DOHH2 (cell line): ENCODE results near the gene ZFAND3.
A peak's percentile ranks its signal among the peaks of the same experiment; 100 is the strongest.

Experiments
- H3F3A ChIP-seq: fragments of 200-600 bp; sonication (generic), shearing (Covaris generic); 2 replicates; pipeline ENCODE4 v1.6.0; 2016; ENCODE audit warnings: antibody characterized with exemption, mild to moderate bottlenecking; ENCODE audit not compliant: control insufficient read depth, insufficient read depth
- H3K27ac ChIP-seq: fragments of 200-600 bp; sonication (generic); 2 replicates; pipeline ENCODE4 v1.5.1; 2014; ENCODE audit warnings: low read depth, mild to moderate bottlenecking, low read length, moderate library complexity
- H3K27me3 ChIP-seq: fragments of 200-600 bp; sonication (generic); 2 replicates; pipeline ENCODE4 v1.6.1; 2014; ENCODE audit warnings: mild to moderate bottlenecking, low read length, mixed read lengths; ENCODE audit not compliant: control insufficient read depth
- H3K36me3 ChIP-seq: fragments of 200-600 bp; sonication (generic); 2 replicates; pipeline ENCODE4 v1.6.1; 2014; ENCODE audit warnings: mild to moderate bottlenecking, low read length, moderate library complexity, mixed read lengths; ENCODE audit not compliant: control insufficient read depth
- H3K4me1 ChIP-seq: fragments of 200-600 bp; sonication (generic); 2 replicates; pipeline ENCODE4 v1.6.1; 2014; ENCODE audit warnings: mild to moderate bottlenecking, low read length, mixed read lengths; ENCODE audit not compliant: control insufficient read depth
- H3K4me2 ChIP-seq: fragments of 200-600 bp; sonication (generic); 2 replicates; pipeline ENCODE4 v1.6.0; 2014; ENCODE audit warnings: mild to moderate bottlenecking, low read length, moderate library complexity
- H3K4me3 ChIP-seq: fragments of 200-600 bp; sonication (generic); 2 replicates; pipeline ENCODE4 v1.5.1; 2014; ENCODE audit warnings: mild to moderate bottlenecking, low read length, mixed read lengths
- H3K79me2 ChIP-seq: fragments of 200-600 bp; sonication (generic); 2 replicates; pipeline ENCODE4 v1.6.1; 2014; ENCODE audit warnings: mild to moderate bottlenecking, low read length, mixed read lengths; ENCODE audit not compliant: control insufficient read depth
- H3K9me2 ChIP-seq: fragments of 200-600 bp; sonication (generic); replicated peaks from 2 replicates; pipeline ENCODE4 v1.6.1; 2014; ENCODE audit warnings: mild to moderate bottlenecking, low read length, mixed read lengths; ENCODE audit not compliant: control insufficient read depth
- H3K9me3 ChIP-seq: fragments of 200-600 bp; sonication (generic); 2 replicates; pipeline ENCODE4 v1.6.1; 2014; ENCODE audit warnings: antibody characterized with exemption, low read length, mixed read lengths; ENCODE audit not compliant: control insufficient read depth, insufficient read depth
- H4K20me1 ChIP-seq: fragments of 200-600 bp; sonication (generic); 2 replicates; pipeline ENCODE4 v1.6.0; 2014; ENCODE audit warnings: low read depth, mild to moderate bottlenecking, antibody characterized with exemption, low read length, moderate library complexity; ENCODE audit not compliant: control insufficient read depth, insufficient read depth
- EZH2phosphoT487 ChIP-seq: fragments of 200-600 bp; sonication (generic); IDR thresholded peaks from 2 replicates; pipeline ENCODE4 v1.6.1; 2017; ENCODE audit warnings: borderline replicate concordance, mild to moderate bottlenecking, antibody characterized with exemption, low read length, moderate library complexity, mixed read lengths
- TF ChIP-seq, protein P1 (sequence below): fragments of 200-600 bp; sonication (generic); IDR thresholded peaks from one replicate; pipeline ENCODE4 v1.5.1; 2014; ENCODE audit warnings: antibody characterized with exemption, mild to moderate bottlenecking, low read depth, low read length; ENCODE audit not compliant: poor library complexity, severe bottlenecking

ZFAND3 gene

DNA sequence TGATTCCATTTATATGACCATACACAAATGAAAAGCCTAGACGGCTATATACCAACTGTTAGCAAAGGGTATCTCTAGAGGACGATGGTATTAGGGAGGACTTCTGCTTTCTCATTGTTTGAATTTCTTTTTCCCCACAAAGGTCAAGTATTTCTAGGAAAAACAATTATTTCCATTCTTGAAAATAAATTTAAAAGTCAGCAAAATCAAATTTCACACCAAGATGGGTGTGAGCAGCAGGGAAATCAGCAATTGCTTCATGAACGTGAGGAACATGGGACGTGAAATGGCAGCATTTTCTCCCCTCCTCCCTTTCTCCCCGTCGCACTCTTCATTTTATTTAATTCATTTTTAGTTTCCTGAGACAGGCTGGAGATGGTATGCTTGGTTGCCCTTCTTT, 5.2 kb upstream of the ZFAND3 start:
- no peak for TF ChIP-seq EZH2phosphoT487
- TF ChIP-seq, protein P1, sequence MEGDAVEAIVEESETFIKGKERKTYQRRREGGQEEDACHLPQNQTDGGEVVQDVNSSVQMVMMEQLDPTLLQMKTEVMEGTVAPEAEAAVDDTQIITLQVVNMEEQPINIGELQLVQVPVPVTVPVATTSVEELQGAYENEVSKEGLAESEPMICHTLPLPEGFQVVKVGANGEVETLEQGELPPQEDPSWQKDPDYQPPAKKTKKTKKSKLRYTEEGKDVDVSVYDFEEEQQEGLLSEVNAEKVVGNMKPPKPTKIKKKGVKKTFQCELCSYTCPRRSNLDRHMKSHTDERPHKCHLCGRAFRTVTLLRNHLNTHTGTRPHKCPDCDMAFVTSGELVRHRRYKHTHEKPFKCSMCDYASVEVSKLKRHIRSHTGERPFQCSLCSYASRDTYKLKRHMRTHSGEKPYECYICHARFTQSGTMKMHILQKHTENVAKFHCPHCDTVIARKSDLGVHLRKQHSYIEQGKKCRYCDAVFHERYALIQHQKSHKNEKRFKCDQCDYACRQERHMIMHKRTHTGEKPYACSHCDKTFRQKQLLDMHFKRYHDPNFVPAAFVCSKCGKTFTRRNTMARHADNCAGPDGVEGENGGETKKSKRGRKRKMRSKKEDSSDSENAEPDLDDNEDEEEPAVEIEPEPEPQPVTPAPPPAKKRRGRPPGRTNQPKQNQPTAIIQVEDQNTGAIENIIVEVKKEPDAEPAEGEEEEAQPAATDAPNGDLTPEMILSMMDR = no peak
- H3K79me2 ChIP-seq = no peaks in the 10 kb centered on the region
- 0 out of 2 replicates have a peak, but pooled peaks cover 5% of the 10 kb centered on the region for H3K27me3 ChIP-seq

DNA sequence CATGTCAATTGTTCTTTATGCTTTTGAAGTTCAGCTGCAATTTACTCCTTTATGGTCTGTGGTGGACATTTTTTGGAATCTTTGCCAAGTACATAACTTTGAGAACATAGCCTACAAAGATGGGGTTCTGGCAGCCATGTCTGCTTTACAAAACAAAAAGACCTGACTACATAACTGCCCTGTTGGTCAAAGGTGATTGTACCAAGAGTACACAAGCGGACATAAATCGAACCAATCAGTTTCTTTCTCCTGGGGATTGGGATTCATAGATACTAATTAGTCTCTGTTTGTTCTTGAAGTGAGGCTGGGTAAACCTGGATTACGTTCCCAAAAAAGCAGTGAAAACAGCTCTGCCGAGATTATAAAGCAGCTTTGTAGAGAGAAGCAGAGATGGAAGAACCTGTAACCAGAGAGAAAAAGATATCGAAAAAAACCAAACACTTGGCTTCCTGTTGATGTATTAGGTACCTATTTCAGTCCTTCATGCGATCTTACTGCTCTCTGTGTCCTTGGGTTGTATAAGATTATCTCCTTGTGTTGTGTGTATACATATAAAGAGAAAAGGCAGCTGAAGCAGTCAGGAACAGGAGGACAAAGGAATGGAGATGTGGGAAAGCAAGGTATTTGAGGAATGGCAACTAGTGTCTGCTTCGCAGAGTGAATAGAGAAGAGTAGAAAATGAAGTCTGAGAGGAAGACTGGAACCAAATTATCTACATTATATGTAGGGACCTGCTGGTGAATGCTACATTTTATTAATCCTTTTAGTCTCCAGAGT, 2.7 kb upstream of the ZFAND3 start:
- Histone ChIP-seq H4K20me1 (no peaks in the 10 kb centered on the region), H3K27me3 (0 out of 2 replicates have a peak, but pooled peaks cover 5% of the 10 kb centered on the region), H3K36me3 (no peaks in the 10 kb centered on the region), H3K4me2 (no peak overlapping the region), H3K9me2 (no peaks in the 10 kb centered on the region), H3K27ac (no peak overlapping the region), H3K9me3 (no peaks in the 10 kb centered on the region), H3K79me2 (peaks cover 18% of the 10 kb centered on the region), H3K4me3 (no peak overlapping the region), H3F3A (peaks cover 9% of the 10 kb centered on the region; the same call in 1 of the 2 replicates), H3K4me1 (peaks cover 15% of the 10 kb centered on the region)
- TF ChIP-seq EZH2phosphoT487 = no peak
- TF ChIP-seq, protein P1 = no peak

More for the DNA sequence above, 5.2 kb upstream of the ZFAND3 start:
- Histone ChIP-seq H3K9me2 (no peaks in the 10 kb centered on the region), H3K27ac (no peak overlapping the region), H3K4me1 (peaks cover 7% of the 10 kb centered on the region), H3K4me3 (no peak overlapping the region), H3K9me3 (no peaks in the 10 kb centered on the region), H3K4me2 (no peak overlapping the region), H3F3A (0 out of 2 replicates have a peak, but pooled peaks cover 4% of the 10 kb centered on the region), H4K20me1 (no peaks in the 10 kb centered on the region), H3K36me3 (no peaks in the 10 kb centered on the region)

GRCh38 chr6:37818536-37819176, 871 bp upstream of the ZFAND3 start:
- H3K27me3 ChIP-seq = 0 out of 2 replicates have a peak, but pooled peaks cover 5% of the 10 kb centered on the region
- H3K27ac ChIP-seq = peak overlapping the region; percentile 61
- no peaks in the 10 kb centered on the region for H3K9me2 ChIP-seq
- H3K79me2 ChIP-seq = peaks cover 36% of the 10 kb centered on the region
- no peaks in the 10 kb centered on the region for H3K9me3 ChIP-seq
- H3F3A ChIP-seq = peaks cover 9% of the 10 kb centered on the region; the same call in 1 of the 2 replicates
- no peaks in the 10 kb centered on the region for H3K36me3 ChIP-seq
- H3K4me2 ChIP-seq = peak overlapping the region; percentile 90
- H4K20me1 ChIP-seq = peaks cover 5% of the 10 kb centered on the region; the same call in 1 of the 2 replicates
- peaks cover 15% of the 10 kb centered on the region for H3K4me1 ChIP-seq
- H3K4me3 ChIP-seq = peak overlapping the region; percentile 90
- no peak for TF ChIP-seq EZH2phosphoT487
- TF ChIP-seq, protein P1 = no peak
